GM12892 (cell line): ENCODE data around the gene CFAP299.

Experiments used
- POLR2A ChIP-seq: IDR thresholded peaks from 2 replicates; pipeline ENCODE4 v1.6.1; 2011; ENCODE audit warnings: low read depth, low read length, control low read depth
- POLR2AphosphoS5 ChIP-seq: IDR thresholded peaks from 2 replicates; pipeline ENCODE4 v1.6.1; 2011; ENCODE audit warnings: low read depth, low read length, control low read depth
- TAF1 ChIP-seq: IDR thresholded peaks from 2 replicates; pipeline ENCODE4 v1.6.1; 2011; ENCODE audit warnings: low read depth, mild to moderate bottlenecking, control low read depth, low read length, borderline replicate concordance

GRCh38 chr4:80578001-80578400, 242.5 kb downstream of the CFAP299 start:
- TF ChIP-seq POLR2A (no peak), POLR2AphosphoS5 (no peak), TAF1 (no peak)
